A673 (cell line): ENCODE data around the gene OR5A2.

Experiments used
- EZH2 ChIP-seq: fragments of 200-600 bp; sonication (generic); IDR thresholded peaks from 2 replicates; pipeline ENCODE4 v1.6.1; 2017; ENCODE audit warnings: borderline replicate concordance, low read depth, mild to moderate bottlenecking, mixed read lengths, antibody characterized with exemption, low read length; ENCODE audit not compliant: poor library complexity, severe bottlenecking
- TF ChIP-seq, protein P1 (sequence below): fragments of 300-800, 200-600 bp; sonication (generic); conservative IDR thresholded peaks from 2 replicates; pipeline ENCODE4 v1.5.1; 2017; ENCODE audit warnings: low read depth, mild to moderate bottlenecking, antibody characterized with exemption, low read length, moderate library complexity, mixed read lengths

DNA sequence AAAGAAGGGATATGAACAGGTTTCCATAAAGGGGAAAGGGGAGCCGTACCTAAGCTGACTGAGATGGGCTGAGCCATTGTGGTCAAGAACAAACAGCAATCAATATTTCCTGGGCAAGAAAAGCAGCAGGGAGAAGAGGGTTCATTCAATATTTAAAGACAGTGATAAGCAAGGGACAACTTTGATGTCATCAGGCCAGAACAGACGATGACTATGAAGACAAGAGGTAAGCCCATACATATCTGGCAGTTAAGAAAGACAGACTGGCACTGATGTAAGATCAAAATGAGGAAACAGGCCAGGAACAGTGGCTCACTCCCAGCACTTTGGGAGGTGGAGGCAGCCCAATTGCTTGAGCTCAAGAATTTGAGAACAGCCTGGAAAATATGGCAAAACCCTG lies 2.4 kb downstream of the OR5A2 start:
- TF ChIP-seq, protein P1, sequence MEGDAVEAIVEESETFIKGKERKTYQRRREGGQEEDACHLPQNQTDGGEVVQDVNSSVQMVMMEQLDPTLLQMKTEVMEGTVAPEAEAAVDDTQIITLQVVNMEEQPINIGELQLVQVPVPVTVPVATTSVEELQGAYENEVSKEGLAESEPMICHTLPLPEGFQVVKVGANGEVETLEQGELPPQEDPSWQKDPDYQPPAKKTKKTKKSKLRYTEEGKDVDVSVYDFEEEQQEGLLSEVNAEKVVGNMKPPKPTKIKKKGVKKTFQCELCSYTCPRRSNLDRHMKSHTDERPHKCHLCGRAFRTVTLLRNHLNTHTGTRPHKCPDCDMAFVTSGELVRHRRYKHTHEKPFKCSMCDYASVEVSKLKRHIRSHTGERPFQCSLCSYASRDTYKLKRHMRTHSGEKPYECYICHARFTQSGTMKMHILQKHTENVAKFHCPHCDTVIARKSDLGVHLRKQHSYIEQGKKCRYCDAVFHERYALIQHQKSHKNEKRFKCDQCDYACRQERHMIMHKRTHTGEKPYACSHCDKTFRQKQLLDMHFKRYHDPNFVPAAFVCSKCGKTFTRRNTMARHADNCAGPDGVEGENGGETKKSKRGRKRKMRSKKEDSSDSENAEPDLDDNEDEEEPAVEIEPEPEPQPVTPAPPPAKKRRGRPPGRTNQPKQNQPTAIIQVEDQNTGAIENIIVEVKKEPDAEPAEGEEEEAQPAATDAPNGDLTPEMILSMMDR, result no peak
- TF ChIP-seq EZH2, result no peak
